Measurements from ENCODE around the gene GPT2. TPM values are rescaled to one million over a fixed set of nuclear protein-coding genes. Genes with fewer than 3 reads are reported as not detected.

The GPT2 gene
- total RNA-seq, 1 experiment from 2014 or later = 68.8 TPM

DNA sequence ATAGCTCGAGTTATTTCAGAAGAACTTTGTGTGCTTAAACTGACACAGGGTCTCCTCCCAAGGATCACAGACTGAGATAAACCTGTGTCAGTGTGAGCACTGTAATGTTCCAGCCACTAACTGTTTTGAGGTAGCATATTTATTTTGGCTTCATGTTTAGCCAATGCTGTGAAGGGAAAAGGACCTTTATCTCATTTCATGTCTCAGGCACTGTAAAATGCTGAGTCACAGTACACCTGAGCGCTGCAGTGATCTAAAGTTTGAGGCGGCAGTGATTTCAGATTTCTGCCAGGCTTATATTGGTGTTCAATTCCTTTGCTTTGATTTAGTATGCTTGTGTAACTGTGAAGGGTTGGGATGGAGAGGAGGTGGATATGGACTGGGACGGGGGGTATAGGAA, 92.4 kb downstream of the GPT2 start:
- no peak for DNase-seq
- no peak overlapping the region for H3K56ac ChIP-seq (ENCODE audit: insufficient read length, low read depth, low read length)
- H3K79me1 ChIP-seq (ENCODE audit: insufficient read depth, low read depth, low read length, poor library complexity, severe bottlenecking) = no peaks in the 10 kb centered on the region
- no CpG with 5 or more reads among the region's 4 CpGs for WGBS (ENCODE audit: extremely low coverage, insufficient read length, low lambda C conversion rate)
- H3K27ac Mint-ChIP-seq = peak overlapping the region; percentile 10 to 20 (median 12); a peak in 4 of 7 replicates
- H3K27me3 Mint-ChIP-seq (ENCODE audit: low read depth) = no peaks in the 10 kb centered on the region
- no peak for TF ChIP-seq CTCF (conservative IDR thresholded peaks at IDR 0.05)
- H2BK5ac ChIP-seq (ENCODE audit: insufficient read length, low read length) = no peak overlapping the region
- H2BK120ac ChIP-seq (ENCODE audit: low read depth, low read length, poor library complexity, severe bottlenecking) = no peak overlapping the region
- no peak overlapping the region for H4K5ac ChIP-seq (ENCODE audit: insufficient read length, low read depth, low read length)
- no peak overlapping the region for H4K91ac ChIP-seq (ENCODE audit: insufficient read length, low read depth, low read length)
- no peaks in the 10 kb centered on the region for H4K20me1 ChIP-seq (ENCODE audit: control insufficient read depth, insufficient read depth, insufficient read length)
- H3K4me1 Mint-ChIP-seq = peaks cover 30% of the 10 kb centered on the region in 2 experiments
- H3K27me3 ChIP-seq (ENCODE audit: insufficient read depth, low read length) = no peaks in the 10 kb centered on the region
- H2BK12ac ChIP-seq (ENCODE audit: insufficient read length, low read depth, low read length) = no peak overlapping the region
- H2AK5ac ChIP-seq (ENCODE audit: insufficient read length, low read length) = no peak overlapping the region
- no peak overlapping the region for H4K8ac ChIP-seq (replicated peaks; ENCODE audit: insufficient read length, low read depth, low read length)
- H3K79me2 ChIP-seq (ENCODE audit: insufficient read depth, low read length) = peaks cover 9% of the 10 kb centered on the region; the same call in 1 of the 2 replicates
- H2BK15ac ChIP-seq (ENCODE audit: low read depth, low read length) = no peak overlapping the region
- H3K36me3 Mint-ChIP-seq (ENCODE audit: insufficient read depth in 1 of 3, low read depth in 3 of 3) = peaks cover 6 to 9% (median 8%) of the 10 kb centered on the region in 3 experiments
- H3K23me2 ChIP-seq (ENCODE audit: insufficient read length, low read depth, low read length, poor library complexity, severe bottlenecking) = peaks cover 8% of the 10 kb centered on the region
- H3K9me3 Mint-ChIP-seq = no peaks in the 10 kb centered on the region; a peak in 1 of 5 replicates
- no peak overlapping the region for H3K9ac ChIP-seq (ENCODE audit: extremely low read depth, insufficient read length, low read length)
- H3K27ac ChIP-seq (ENCODE audit: insufficient read length, low read depth, low read length) = no peak overlapping the region
- H3K4ac ChIP-seq (ENCODE audit: low read depth, low read length) = no peak overlapping the region
- H2BK20ac ChIP-seq (ENCODE audit: low read depth, low read length, poor library complexity, severe bottlenecking) = no peak overlapping the region
- H3T11ph ChIP-seq (ENCODE audit: low read length) = no peak overlapping the region
- peaks cover 2% of the 10 kb centered on the region for H3K4me1 ChIP-seq (ENCODE audit: insufficient read depth, low read length)
- no peaks in the 10 kb centered on the region for H3K9me3 ChIP-seq (ENCODE audit: control insufficient read depth, low read depth, low read length)
- H3K18ac ChIP-seq (ENCODE audit: insufficient read length, low read depth, low read length) = no peak overlapping the region
- no peak overlapping the region for H2AFZ ChIP-seq (ENCODE audit: low read length)
- H3K4me3 Mint-ChIP-seq = no peak overlapping the region
- H3K14ac ChIP-seq (ENCODE audit: insufficient read depth, low read length) = no peak overlapping the region
- no peak overlapping the region for H3K4me2 ChIP-seq (ENCODE audit: insufficient read depth, insufficient read length, low read length)
- H3K23ac ChIP-seq (ENCODE audit: insufficient read length, low read depth, low read length) = no peak overlapping the region

Other genes with a start within 250 kb of the GPT2 start
- gene VPS35, start 195.2 kb upstream of the GPT2 start, total RNA-seq (2021) = 66.9 and 70.4 TPM in 2 replicates
- 85.1 and 95.0 TPM in 2 replicates for gene ORC6, start 194.7 kb upstream of the GPT2 start, total RNA-seq (2021)
- 0.39 and 0.90 TPM in 2 replicates for gene MYLK3, start 136.0 kb upstream of the GPT2 start, total RNA-seq (2021)
- 16.7 and 18.2 TPM in 2 replicates for gene C16orf87, start 53.2 kb upstream of the GPT2 start, total RNA-seq (2021)
- gene DNAJA2, start 89.3 kb downstream of the GPT2 start, total RNA-seq (2021) = 102 and 107 TPM in 2 replicates